DMS79 treated with DMSO at 0.1 percent for 48 hours (cell line): ENCODE data around the gene SREBF2.

Experiments
- DNase-seq: peaks from one replicate; lab custom pipeline; 2025; lab: John Stamatoyannopoulos, UW

The SREBF2 gene

DNA sequence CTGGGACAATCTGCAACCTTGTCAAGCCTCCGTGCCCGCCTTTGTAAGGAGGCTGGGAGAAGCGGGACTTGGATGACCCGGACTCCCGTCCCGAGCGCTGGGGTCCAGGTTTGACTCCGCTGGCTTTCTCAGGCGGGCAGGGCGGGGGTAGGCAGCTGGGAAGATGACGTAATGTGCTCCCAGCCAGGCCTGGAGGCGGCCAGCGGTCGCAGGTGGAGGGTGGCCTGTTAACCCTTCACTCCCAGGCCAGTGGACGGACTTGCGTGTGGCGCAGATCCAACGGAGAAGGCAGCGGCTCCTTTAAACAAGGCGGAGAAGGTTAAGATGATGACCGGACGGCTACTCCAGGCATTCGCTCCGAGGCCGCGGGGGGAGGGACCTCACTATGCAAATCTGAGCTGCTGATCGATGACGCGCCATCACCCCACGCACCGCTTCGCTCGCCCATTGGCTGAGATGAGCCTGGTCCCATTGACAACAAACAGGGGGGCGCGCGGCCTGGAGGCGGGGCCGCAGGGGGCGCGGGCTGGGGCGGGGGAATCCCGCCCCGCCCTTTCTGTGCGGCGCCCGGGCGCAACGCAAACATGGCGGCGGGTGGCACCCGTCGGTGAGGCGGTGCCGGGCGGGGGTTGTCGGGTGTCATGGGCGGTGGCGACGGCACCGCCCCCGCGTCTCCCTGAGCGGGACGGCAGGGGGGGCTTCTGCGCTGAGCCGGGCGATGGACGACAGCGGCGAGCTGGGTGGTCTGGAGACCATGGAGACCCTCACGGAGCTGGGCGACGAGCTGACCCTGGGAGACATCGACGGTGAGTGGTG lies at the start of gene SREBF2:
Gene SREBF2, plus strand, starts transcription at position 553 of the 816 bp plus-strand sequence. Its CDS starts 166 bp downstream, at position 719.
- DNase-seq, result peak; percentile 91

DNA sequence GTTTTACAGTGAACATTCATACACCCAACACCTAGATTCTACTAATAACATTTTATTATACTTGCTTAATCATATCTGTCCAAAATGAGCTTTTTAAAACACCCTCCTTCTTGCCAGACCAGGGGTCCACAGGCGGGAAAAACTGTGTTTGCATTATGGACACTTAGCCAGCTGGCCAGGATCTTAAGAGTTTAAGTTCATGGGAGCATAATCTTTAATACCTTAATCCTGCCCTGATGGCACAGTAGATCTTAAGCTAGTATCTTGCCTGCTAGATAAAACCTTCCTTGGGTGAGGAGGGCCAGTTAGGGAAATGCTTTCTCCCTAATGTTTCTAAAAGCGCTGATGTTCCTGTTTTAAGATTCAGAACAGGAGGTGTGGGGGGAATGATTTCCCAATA lies 45.6 kb upstream of the SREBF2 start:
- DNase-seq, result no peak

DNA sequence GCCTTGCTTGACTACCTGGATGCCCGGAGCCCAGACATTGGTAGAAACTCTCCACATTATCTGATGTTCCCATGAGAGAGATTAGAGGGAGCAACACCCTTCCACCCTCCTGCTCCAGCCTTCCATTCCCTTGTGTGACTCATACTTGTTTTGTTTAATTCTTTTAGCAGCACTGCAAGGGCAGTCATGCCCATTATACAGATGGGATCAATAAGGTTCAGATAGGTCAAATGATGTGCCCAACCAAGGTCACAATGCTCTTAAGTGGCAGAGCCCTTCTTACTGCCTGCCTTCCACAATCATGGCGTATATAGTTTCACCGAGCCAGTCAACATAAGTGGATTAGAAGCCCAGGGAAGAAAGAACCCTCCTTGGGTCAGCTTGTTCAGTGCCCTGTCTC lies 39.0 kb upstream of the SREBF2 start:
- DNase-seq, result no peak

DNA sequence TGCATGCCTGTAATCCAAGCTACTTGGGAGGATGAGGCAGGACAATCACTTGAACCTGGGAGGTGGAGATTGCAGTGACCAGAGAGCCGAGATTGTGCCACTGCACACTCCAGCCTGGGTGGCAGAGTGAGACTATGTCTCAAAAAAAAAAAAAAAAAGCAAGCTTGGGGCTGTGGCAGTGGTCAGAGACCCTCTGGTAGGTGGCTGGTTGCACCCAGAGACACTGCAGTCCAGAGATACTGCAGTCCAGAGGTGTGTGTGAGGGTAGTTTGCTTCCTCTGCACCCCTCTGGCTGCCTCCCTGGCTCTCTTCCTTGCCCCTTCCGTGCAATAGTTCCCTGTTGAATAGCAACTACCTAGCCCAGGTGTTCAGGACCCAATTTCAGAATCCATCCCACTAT lies 34.2 kb upstream of the SREBF2 start:
- DNase-seq, result no peak

DNA sequence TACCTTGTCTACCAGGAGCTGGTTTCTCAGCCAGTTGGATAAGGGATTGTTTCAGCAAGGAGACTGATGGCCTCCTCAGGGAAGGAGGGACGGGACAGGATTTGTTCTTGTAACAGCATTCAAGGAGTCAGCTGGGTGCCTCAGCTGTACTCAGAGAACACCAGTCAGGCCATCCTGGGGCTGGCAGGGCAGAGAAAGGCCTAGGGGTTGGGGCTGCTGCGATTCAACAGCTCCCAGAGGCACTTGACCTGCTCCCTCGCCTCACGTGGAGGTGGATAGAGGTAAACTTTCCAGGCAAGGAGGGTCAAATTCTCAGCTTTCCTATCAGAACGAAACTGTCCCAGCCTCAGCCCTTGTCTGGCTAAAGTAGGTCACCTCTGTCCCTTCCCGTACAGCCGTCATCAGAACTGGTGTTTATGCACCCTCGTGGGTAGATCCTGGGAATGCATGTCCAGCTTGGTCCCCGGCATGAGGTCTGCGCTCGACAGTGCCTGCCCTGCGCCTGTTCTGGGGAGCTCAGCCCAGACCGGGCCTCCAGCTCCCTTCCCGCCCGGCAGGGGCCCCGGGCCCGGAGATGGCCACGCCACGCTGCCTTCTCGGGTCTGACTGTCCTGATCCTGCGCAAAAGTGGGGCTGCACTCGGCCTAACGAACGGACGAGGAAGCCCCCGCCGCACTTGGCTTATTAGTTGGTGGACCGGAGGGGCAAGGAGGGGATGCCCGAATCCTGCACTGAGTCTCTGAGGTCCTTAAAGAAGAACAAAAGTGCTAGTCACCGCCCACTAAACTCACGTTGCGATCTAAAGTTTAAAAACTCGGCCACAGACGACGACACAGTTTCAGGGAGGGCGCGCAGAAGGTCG lies 33.2 kb upstream of the SREBF2 start:
- DNase-seq, result no peak

DNA sequence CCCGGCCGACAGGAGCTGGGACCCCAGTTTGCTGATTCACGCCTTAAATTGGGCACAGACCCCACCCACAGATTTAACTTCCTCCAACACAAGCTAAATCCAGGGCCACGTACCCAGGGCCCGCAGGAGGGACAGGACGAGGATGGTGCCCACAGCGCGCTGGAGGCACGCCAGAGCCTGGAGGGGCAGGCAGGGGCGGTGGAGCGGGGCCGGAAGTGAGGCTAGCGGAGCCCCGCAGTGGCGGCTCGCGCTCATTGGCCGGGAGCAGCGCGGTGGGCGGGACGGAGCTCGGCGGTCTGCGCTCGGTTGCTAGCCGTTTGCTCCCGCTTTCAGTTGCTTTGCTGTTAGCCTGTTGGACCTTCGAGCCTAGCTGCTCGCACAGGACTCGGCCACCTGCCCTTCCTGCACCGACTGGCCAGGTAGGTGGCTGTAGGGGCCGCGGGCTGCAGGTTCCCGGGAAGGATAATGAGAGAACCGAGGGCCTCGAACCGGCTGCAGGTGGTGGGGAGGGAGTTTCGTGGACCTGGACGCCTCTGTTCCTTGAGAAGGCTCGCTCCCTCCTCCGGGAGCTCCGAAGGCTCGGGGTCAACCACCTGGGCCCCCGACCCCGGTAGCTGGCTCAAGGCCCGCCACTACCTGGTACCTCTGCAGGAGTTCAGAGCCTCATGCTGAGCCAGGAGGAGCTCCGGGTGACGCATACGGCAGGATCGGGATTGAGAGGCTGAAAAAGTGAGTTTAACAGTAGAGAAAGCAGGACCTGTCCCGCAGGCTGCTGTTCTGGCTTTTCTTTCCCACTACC lies 32.4 kb upstream of the SREBF2 start, which contains the start of gene CCDC134:
Gene CCDC134, plus strand, starts transcription at position 332 of the 799 bp plus-strand sequence. CDS start 8,212 bp downstream, outside the sequence.
- DNase-seq, result peak; percentile 61

DNA sequence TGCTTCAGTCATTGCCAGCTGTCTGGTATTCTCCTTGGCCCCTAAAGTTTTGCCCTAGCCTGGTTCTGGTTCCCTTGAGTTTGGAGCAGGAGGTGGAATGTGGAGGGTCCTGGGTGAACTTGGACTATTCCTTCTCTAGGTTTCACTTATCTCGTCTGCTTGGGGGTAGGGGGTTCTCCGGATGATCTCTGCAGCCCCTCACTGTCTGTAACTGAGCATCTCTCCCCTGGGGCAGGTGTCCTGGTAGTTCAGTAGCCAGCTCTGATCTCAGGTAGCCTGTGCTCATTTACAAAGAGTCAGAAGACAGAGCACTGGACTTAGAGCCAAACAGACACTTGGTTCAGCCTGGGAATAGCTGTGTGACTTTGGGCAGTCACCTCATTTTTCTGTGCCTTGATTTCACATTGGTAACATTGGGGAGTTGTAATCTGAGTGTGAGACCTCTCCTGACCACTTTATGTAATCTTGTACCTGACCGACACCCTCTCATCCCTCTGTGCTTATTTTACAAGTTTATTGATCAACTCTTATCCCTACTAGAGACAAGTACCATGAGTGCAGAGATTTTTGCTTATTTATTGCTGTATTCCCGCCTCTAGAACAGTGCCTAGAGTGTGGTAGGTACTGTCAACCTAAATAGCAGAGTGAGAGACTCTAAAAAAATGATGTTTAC lies 31.6 kb upstream of the SREBF2 start:
- DNase-seq, result no peak

DNA sequence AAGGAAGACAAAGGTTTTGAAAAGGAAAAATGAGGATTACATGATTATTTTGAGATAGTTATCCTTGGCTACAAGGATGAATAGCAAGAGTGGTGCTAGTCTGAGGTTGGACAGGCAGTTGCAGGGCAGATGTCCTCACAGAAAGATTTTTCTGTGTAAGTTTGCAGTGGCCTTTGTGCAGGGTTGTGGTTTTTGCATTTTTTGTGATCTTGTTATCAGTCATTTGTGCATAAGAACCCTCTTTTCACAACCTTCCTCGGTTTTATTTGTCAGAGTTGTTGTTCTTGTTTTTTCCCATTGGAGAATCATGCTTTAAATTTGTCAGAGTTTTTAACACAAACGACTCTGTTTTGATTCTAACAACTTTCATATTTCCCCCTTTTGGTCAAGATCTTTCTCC lies 31.0 kb upstream of the SREBF2 start:
- DNase-seq, result no peak

DNA sequence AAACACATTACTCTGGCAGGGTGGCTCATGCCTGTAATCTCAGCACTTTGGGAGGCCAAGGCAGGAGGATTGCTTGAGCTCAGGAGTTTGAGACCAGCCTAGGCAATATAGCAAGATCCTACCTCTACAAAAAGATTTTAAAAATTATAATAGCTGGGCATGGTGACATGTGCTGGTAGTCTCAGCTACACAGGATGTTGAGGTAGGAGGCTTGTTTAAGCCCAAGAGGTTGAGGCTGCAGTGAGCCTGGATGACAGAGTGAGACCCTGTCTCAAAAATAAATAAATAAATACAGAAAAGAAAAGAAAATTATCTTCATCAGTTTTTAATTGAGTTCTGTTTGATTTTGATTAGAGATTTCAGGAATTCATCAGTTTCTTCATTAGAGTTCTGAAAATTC lies 27.3 kb upstream of the SREBF2 start:
- DNase-seq, result no peak

DNA sequence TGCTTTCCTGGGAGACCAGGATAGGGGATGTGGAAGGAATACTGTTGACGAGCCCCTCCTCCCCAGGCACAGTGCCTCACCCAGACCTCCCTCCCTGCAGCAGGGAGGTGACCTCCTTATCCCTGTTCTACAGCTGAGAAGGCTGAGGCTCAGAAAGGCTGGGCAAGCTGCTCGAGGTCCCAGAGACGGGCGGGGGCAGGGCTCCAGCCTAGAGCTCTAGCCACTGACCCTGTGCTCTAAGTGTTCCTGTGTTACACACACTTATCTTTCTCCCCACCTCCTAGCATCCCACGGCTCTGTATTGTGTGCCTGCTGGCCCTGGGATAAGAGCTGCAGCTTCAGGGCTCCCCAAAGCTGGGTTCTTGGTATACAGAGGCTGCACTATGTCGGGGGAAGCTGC lies 24.5 kb upstream of the SREBF2 start:
- no peak for DNase-seq

DNA sequence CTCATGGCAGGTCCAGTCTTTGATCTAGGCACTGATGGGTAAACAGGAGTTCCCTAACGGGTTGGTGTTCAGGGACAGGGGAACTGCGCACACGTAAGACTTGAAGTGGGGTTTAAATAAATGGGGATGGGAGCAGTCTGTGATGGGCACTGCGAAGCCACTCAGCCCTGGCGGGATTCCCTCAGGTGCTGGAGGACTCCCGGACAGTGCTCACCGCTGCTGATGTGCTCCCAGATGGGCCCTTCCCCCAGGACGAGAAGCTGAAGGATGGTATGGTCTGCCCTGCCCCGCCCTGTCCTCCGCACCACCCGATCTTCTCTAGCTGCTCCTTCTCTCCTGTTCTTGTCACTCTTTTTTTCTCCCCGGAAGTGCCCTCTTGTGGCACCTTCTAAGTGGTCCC lies 22.9 kb upstream of the SREBF2 start:
- DNase-seq, result no peak

DNA sequence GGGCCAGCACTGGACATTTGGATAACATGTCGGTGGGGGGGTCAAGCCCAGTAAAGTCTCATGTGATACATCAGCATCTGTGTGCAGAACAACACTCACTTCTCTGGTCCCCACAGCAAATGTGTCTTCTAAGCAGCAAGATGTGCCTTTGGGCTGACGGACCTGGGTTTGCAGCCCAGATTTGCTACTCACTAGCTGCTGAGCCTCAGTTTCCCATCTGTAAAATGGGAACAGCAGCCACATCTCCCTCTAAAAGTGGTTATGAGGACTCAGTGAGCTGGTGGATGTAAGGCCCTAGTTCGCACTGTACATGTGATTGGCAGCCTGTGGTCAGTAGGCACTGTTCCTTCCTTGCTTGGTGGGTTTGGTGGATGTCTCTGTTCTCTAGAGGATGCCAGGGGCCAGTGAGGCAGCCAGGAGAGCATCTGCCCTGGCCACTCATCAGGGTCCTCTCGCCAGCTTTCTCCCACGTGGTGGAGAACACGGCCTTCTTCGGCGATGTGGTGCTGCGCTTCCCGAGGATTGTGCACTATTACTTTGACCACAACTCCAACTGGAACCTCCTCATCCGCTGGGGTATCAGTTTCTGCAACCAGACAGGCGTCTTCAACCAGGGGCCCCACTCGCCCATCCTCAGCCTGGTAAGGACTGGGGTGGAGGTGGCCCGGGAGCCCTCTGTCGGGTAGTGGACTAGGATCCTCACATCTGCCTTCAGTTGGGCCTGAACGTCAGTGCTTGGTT lies 19.9 kb upstream of the SREBF2 start:
- no peak for DNase-seq

DNA sequence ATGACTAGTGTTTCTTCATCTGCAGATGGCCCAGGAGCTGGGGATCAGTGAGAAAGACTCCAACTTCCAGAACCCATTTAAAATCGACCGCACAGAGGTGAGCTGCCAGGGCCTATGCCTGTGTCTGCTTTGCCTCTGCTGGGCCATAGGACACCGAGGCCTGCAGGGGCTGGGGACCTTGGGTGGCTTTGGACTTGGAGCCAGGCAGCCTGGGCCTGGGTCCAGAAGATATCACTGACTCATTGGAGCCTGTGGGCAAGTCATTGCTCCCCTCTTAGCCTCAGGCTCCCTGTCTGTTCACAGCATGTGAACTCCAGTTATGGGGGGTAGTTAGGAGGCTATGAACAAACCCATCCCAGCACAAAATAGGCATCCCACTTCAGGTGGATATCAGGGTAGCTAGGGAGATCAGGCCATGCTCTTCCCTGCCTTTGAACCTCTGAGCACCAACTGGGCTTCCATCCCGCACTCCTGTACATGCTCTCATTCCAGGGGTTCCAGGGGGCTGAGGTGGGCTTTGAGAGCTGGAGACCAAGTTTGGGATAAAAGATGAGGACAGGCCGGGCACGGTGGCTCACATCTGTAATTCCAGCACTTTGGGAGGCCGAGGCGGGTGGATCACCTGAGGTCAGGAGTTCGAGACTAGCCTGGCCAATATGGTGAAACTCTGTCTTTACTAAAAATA lies 19.0 kb upstream of the SREBF2 start:
- DNase-seq, result no peak

DNA sequence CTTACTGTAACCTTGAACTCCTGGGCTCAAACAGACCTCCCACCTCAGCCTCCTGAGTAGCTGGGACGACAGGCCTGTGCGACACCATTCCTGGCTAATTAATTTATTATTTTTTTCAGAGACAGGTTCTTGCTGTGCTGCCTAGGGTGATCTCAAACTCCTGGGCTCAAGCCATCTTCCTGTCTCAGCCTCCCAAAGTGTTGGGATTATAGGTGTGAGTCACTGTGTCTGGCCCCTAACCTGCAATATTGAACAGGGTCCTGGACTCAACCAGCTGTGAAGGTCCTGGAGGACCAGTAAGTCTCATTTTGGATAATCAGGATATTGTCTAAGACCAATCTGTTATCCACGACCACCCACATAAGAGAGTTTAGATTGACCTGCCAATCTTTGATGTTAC lies 17.2 kb upstream of the SREBF2 start:
- no peak for DNase-seq

DNA sequence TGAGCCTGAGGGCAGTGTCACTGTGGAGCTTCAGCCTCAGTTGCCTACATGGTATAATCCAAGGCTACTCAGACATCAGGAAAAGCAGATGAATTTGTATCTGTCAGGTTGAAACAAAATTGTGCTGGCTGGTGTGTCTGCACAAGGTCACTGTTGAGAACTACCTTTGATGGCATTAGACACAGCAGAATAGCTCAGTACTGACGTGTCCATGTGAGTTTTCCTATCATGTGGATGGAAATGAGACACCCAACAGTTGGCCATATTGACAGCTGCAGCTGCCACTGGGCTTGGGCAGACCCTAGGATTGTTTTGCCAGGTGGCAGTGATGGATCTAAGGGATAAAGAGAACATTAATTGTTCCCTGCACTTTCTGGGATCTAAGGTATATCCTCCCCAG lies 16.7 kb upstream of the SREBF2 start:
- no peak for DNase-seq

DNA sequence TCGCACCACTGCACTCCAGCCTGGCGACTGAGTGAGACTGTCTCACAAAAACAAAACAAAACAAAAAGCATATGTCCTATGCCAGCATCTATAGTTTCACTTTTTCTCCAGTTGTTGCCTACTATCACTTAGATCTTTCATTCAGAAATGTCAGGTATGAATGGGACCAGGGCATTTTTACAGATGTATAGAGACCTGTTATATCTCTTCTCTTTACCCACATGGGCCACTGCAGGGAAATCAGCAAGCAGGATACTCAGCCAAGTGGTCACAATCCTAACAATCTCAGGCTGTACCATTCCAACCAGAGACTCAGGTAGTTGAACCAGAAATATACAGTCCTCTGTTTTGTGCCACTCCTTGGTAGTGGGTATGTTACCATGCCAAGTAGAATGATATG lies 16.0 kb upstream of the SREBF2 start:
- no peak for DNase-seq

DNA sequence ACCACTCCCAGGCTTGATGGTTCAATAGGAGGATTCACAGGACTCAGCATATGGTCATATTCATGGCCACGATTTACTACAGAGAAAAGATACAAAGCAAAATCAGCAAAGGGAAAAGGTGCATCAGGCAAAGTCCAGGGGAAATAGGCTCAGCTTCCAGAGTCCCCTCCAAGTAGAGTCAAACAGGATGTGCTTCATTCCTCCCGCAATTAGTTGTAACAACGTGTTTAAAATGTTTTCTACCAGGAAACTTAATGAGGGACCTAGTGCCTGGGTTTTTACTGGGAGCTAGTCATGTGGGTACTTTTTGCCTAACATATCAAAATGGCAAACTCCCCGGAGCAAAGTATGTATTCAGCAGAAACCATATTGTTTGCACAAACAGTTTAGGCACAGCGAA lies 14.9 kb upstream of the SREBF2 start:
- no peak for DNase-seq

DNA sequence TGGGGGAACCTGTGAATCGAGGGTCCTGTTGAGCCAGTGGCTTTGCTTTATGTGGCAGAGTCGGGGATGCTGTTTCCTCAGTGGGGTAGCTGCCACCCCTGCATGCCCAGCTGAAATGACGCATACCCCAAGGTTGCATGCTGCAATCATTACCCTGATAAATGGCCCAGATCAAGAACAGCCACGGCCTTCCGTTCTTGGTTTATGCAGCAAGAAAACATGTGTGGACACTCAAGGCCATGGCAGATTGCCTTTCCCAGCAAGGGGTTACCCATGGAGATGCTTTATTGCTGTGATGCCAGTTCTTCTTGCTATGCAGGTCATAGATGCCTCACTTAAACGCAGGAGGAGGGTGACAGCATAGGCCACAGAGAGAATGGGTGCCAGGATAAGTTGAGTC lies 14.3 kb upstream of the SREBF2 start:
- no peak for DNase-seq

DNA sequence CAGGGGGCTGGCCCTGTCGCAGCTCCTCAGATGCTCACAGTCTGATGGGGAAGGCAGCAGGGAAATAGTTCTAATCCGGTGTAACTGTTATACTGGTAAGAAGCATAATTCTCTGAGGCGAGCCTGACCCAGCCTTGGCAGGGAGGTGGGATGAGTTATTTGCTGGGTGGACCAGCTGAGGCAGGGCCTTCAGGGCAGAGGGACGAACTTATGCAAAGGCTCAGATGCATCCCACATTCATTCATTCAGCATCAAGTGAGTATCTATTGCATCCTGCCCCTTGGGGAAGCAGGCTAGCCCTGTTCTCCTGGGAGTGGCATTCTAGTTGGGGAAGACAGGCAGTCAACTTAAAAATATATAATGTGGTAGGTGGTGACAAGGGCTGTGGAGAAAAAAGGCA lies 13.6 kb upstream of the SREBF2 start:
- no peak for DNase-seq

DNA sequence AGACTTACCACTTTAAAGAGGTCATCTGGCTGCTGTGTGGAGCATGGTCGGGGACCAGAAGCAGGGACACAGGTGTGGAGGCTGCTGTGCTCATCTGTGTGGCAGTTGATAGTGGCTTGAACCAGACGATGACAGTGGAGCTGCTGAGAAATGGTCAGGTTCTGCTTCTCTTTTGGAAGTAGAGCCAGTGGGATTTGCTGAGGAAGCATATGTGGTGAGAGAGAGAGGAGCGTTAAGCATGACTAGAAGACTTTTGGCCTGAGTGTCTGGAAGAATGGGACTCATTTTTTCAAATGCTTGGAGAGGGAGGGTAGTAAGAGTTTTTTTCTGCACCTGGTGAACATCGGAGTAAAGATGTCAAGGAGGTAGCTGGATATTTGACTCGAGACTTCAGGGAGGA lies 12.5 kb upstream of the SREBF2 start:
- no peak for DNase-seq
